ENCODE results near the gene GINS2.

- no peak for TF ChIP-seq POLR2A (IDR thresholded peaks at IDR 0.05; ENCODE audit: low read length)
- TF ChIP-seq GATA1 (IDR thresholded peaks at IDR 0.05; ENCODE audit: low read depth, low read length) = no peak
These were observed 12.3 kb downstream of the GINS2 start for GRCh38 chr16:85676466-85676865.
